Testis (tissue), 3 donors: ENCODE results near the gene MIF. TPM values are rescaled to one million over a fixed set of nuclear protein-coding genes. Genes with fewer than 3 reads are reported as not detected.
"Not testable (repeated sequence)": the region's sequence is repeated elsewhere in the genome, so short reads cannot be mapped to it uniquely, and the experiment has no call there.

Experiments used
- DNase-seq: peaks from one replicate; pipeline ENCODE4 v3.0.0-alpha.2; 2019
- H3K27ac ChIP-seq, 2 donors: fragments of 200-600 bp; sonication (generic); one replicate each; pipeline ENCODE4 v1.5.1; 2019
- H3K27me3 ChIP-seq: fragments of 200-600 bp; sonication (generic); one replicate; pipeline ENCODE4 v1.5.1; 2019
- H3K36me3 ChIP-seq: fragments of 200-600 bp; sonication (generic); one replicate; pipeline ENCODE4 v1.5.1; 2017; ENCODE audit warnings: low read depth; ENCODE audit errors: missing control alignments
- H3K4me1 ChIP-seq: fragments of 200-600 bp; sonication (generic); one replicate; pipeline ENCODE4 v1.5.1; 2019
- H3K4me3 ChIP-seq, 2 donors: fragments of 200-600 bp; sonication (generic); one replicate each; pipeline ENCODE4 v1.5.1; 2017 to 2019
- H3K9me3 ChIP-seq: fragments of 200-600 bp; sonication (generic); one replicate; pipeline ENCODE4 v1.5.1; 2017
- CTCF ChIP-seq, 3 experiments: fragments of 450-650 bp in 2 of 3; fragments of 200-600 bp in 1 of 3; sonication (generic) in 1 of 3; IDR thresholded peaks; one replicate each; pipeline ENCODE4 v1.5.1; 2016 to 2019; ENCODE audit warnings: antibody characterized with exemption in 3 of 3, mild to moderate bottlenecking in 2 of 3, moderate library complexity in 1 of 3
- POLR2A ChIP-seq: fragments of 450-650 bp; IDR thresholded peaks from one replicate; pipeline ENCODE4 v1.6.1; 2017; ENCODE audit warnings: antibody characterized with exemption, mild to moderate bottlenecking, moderate library complexity
- WGBS, 2 donors: methylation state at CpG; one replicate each; pipeline ENCODE4 v1.1.5; 2018; 5-methylcytosine and 5-hydroxymethylcytosine counted together
- intact Hi-C: fragments of 100-400 bp; cut with DNase I; formaldehyde crosslinking; loops from one replicate; pipeline ENCODE4 v1.15.1; 2023; ENCODE audit warnings: low total_unique reads
- polyA plus RNA-seq: library from polyadenylated mRNA; stranded (reverse); fragments of 350-450 nt; fragmentation: Illumina TruSeq; extraction: RNeasy Lipid Tissue Mini Kit (QIAGEN cat#74804); gene quantifications from one replicate; pipeline ENCODE4 v1.2.3, GENCODE V29; 2014; ENCODE audit warnings: low read depth, low replicate concordance; ENCODE audit not compliant: insufficient read depth
- total RNA-seq, 2 donors: library from RNA; depleted of rRNA; stranded (reverse); fragments of >200 nt; gene quantifications; one replicate each; pipeline ENCODE4 v1.2.3, GENCODE V29; 2016

MIF gene
- total and polyA plus RNA-seq, 3 donors from 2014 or later = 177 to 472 (median 239) TPM

DNA sequence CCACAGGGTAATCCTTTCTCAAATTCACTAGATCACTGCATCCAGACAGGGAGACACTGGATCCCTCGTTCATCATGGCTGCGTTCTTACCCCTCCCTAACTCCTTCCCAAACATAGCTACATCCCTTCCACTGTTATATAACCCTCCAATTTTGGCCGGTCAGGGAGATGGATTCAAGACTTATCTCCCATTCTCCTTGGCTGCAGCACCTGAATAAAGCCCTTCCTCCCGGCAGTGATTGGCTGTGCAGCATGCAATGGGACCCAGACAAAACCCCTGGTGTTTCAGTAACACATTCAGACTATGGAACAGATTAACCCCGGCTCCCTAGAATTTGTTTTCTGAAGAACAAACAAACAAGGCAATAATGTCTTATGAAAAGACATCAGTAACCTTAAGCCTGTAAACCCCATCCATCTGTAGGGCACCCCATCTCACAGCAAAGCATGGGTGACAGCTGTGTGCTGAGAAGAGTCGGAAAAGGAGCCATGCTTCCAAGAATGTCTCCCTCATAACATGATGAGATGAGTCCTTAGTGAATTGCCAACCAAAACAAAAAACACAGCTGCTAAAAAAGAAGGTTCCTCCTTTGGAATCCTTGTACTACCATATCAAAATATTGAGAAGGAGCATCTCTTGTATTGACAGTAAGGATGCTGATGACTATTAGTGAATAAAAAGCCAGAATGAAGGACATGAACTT lies 5.0 kb downstream of the MIF start:
- Histone ChIP-seq H3K27ac (no peak overlapping the region), H3K4me3 (no peak overlapping the region), H3K4me1 (peaks cover 13% of the 10 kb centered on the region), H3K36me3 (no peaks in the 10 kb centered on the region), H3K27me3 (no peaks in the 10 kb centered on the region), H3K9me3 (no peaks in the 10 kb centered on the region)
- DNase-seq = no peak
- intact Hi-C loops = no loop called here
- TF ChIP-seq POLR2A (no peak), CTCF (IDR thresholded peaks at IDR 0.05) (no peak)
- 66 to 72% methylated on average over 6 of the region's 6 CpGs for WGBS, 2 donors

- H3K4me3 ChIP-seq, H3K9me3 ChIP-seq, H3K36me3 ChIP-seq, H3K27ac ChIP-seq, intact Hi-C loops, H3K27me3 ChIP-seq, DNase-seq: not testable (repeated sequence)
- peaks cover 12% of the 10 kb centered on the region for H3K4me1 ChIP-seq
- WGBS, 2 donors = 91 to 92% methylated on average over 4 of the region's 4 CpGs
Measured at GRCh38 chr22:23900227-23900626, 6.0 kb downstream of the MIF start.

DNA sequence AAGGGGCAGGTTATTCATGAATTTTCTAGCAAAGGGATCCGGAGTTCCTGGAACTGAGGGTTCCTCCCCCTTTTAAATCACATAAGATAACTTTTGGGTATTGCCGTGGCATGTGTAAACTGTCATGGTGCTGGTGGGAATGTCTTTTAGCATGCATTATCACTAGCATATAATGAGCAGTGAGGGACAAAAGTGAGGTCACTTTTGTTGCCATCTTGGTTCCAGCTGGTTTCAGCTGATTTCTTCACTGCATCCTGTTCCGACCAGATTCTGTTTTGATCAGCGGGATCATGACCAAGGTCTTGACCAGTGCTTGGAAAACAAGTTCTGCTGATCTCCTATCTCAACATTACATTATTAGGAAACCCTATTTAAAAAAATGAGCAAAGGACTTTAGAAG lies 7.4 kb downstream of the MIF start:
- no peak overlapping the region for H3K4me3 ChIP-seq
- intact Hi-C loops = no loop called here
- DNase-seq = no peak
- no peaks in the 10 kb centered on the region for H3K9me3 ChIP-seq
- no peaks in the 10 kb centered on the region for H3K36me3 ChIP-seq
- H3K4me1 ChIP-seq = no peaks in the 10 kb centered on the region
- no peak overlapping the region for H3K27ac ChIP-seq
- H3K27me3 ChIP-seq = no peaks in the 10 kb centered on the region
- no peak for TF ChIP-seq POLR2A
- TF ChIP-seq CTCF (IDR thresholded peaks at IDR 0.05) = no peak
- WGBS, 2 donors = 84% methylated on average over 4 of the region's 4 CpGs

DNA sequence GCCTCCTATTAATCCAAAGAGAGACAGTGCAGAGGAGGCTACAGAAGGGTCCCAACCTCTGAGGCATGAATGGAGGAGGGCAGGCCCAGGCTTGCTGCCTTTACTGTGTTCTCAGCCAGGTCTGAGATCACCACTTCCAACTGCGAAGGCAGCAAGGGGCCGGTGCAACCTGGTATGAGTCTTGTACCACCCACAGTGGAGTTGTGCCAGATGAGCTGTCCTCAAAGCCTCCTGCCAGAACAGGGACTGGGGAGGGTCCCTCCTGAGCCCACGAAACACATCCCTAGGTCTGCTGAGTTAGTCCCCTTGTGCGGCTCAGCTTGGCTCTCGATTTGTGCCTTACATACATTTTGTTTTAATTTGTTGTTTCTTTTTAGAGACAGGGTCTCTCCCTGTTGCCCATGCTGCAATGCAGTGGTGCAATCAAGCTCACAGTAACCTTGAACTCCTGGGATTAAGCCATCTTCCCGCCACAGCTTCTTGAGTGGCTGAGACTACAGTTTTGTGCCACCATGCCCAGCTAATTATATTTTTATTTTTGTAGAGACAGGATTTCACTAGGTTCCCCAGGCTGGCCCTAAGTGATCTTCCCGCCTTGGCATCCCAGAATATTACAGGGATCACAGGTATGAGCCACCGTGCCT lies 9.3 kb downstream of the MIF start:
- no peak overlapping the region for H3K4me3 ChIP-seq
- WGBS, 2 donors = 90 to 91% methylated on average over 8 of the region's 8 CpGs
- H3K9me3 ChIP-seq = no peaks in the 10 kb centered on the region
- H3K4me1 ChIP-seq = no peaks in the 10 kb centered on the region
- no peaks in the 10 kb centered on the region for H3K27me3 ChIP-seq
- no peaks in the 10 kb centered on the region for H3K36me3 ChIP-seq
- no peak for DNase-seq
- no peak for TF ChIP-seq POLR2A
- no peak for TF ChIP-seq CTCF (IDR thresholded peaks at IDR 0.05)
- intact Hi-C loops = no loop called here
- H3K27ac ChIP-seq = no peak overlapping the region

DNA sequence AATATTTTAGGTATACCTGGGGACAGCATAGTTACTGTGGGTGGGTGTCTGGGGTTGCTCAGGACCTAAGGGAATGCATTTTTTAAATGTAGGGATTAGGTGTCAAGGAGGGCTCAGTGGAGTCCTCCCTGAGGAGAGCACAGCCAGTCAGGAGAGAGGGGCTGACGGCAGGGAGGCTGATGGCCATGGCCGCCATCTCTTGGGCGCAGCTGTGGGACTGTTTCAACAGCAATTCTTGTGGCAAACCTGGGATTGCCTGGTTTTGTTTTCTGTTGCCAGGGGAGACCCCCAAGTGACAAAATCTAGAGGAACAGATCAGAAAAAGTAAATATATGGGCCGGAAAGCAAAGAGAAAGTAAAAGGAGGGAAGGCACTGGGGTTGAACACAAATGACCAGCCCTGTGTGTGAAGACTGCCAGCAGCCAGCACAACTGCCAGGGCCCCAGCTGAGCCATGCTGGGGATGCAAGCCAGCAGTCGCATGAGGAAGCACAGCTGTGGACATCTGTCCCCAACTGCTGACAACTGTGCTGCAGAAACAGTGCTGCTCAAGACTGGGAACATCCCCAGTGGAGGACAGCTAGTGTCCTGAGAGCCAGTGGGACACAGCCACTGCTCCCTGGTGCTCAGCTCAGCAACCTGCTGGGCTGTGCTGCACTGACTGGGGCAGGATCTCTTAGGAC lies 10.5 kb downstream of the MIF start:
- 72 to 88% methylated on average over 5 of the region's 5 CpGs for WGBS, 2 donors
- DNase-seq = no peak
- Histone ChIP-seq H3K27me3 (no peaks in the 10 kb centered on the region), H3K36me3 (no peaks in the 10 kb centered on the region), H3K4me1 (peaks cover 3% of the 10 kb centered on the region), H3K27ac (no peak overlapping the region), H3K4me3 (no peak overlapping the region), H3K9me3 (no peaks in the 10 kb centered on the region)
- intact Hi-C loops = no loop called here
- TF ChIP-seq POLR2A = no peak
